ENCODE measurements around the gene DLX6. TPM values are rescaled to one million over a fixed set of nuclear protein-coding genes. Genes with fewer than 3 reads are reported as not detected.
"Not testable (repeated sequence)": the region's sequence is repeated elsewhere in the genome, so short reads cannot be mapped to it uniquely, and the experiment has no call there.

Gene DLX6
- total RNA-seq, 1 donor from 2014 or later = 0.26 TPM

DNA sequence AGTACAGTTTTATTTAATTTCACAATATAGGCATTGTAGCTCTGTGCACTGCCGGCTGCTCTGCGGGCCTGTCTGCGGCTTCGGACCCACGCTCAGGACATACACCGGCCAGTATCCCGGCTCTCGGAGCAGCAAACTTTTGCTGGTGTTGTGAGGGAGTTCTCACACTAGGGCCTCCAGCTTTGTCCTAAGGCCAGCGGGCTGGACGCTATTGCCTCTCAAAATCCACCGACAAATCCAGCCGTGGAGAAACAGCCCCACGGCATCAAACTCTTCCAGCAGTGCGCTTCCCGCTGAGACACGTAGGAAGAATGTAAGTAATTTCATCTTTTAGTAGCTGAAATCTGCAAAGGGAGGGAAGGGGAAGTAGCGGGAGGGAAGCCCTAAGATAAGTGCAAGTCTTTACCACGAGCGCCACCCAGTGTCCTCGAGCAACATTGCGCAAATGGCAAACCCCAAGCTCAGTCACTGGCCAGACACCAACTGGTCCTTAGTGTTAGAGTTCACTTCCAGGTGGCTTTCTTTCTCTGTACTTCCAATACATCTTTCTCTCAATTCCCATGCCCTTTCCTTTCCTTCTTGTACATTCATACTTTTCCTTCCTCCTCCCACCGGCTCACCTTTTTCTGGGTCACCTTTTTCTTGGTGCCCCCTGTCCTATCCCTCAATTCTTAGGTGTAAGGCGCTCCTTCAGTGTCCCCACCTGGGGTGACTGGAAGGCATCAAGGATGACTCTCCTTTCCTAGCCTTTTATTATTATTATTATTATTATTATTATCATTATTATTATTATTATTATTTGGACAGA, 22.3 kb downstream of the DLX6 start:
- peaks cover 36% of the 10 kb centered on the region for H3K4me1 Mint-ChIP-seq
- H3K36me3 Mint-ChIP-seq (ENCODE audit: low read depth) = no peaks in the 10 kb centered on the region
- peak; percentile 74 for DNase-seq (ENCODE audit: low read depth, low spot score)
- H3K4me3 Mint-ChIP-seq = peak overlapping the region; percentile 84
- TF ChIP-seq CTCF (conservative IDR thresholded peaks at IDR 0.05) = peak; percentile 96
- H3K9me3 Mint-ChIP-seq = no peaks in the 10 kb centered on the region
- H3K27me3 Mint-ChIP-seq (ENCODE audit: low read depth) = peaks cover 98% of the 10 kb centered on the region
- no peak overlapping the region for H3K27ac Mint-ChIP-seq (ENCODE audit: unreplicated experiment)

GRCh38 chr7:97034213-97034852, 29.0 kb downstream of the DLX6 start:
- DNase-seq (ENCODE audit: low read depth, low spot score); H3K36me3 Mint-ChIP-seq (ENCODE audit: low read depth); H3K9me3 Mint-ChIP-seq; H3K4me3 Mint-ChIP-seq; H3K4me1 Mint-ChIP-seq; H3K27ac Mint-ChIP-seq (ENCODE audit: unreplicated experiment): not testable (repeated sequence)
- peaks cover 68% of the 10 kb centered on the region for H3K27me3 Mint-ChIP-seq (ENCODE audit: low read depth)

GRCh38 chr7:97039374-97040065, 34.2 kb downstream of the DLX6 start:
- TF ChIP-seq CTCF (conservative IDR thresholded peaks at IDR 0.05) = no peak
- no peaks in the 10 kb centered on the region for H3K4me1 Mint-ChIP-seq
- DNase-seq (ENCODE audit: low read depth, low spot score) = no peak
- H3K36me3 Mint-ChIP-seq (ENCODE audit: low read depth) = no peaks in the 10 kb centered on the region
- no peaks in the 10 kb centered on the region for H3K9me3 Mint-ChIP-seq
- no peak overlapping the region for H3K27ac Mint-ChIP-seq (ENCODE audit: unreplicated experiment)
- no peak overlapping the region for H3K4me3 Mint-ChIP-seq
- H3K27me3 Mint-ChIP-seq (ENCODE audit: low read depth) = peaks cover 85% of the 10 kb centered on the region

- Mint-ChIP-seq H3K27me3 (ENCODE audit: low read depth) (peaks cover 77% of the 10 kb centered on the region), H3K4me3 (no peak overlapping the region), H3K9me3 (no peaks in the 10 kb centered on the region), H3K27ac (ENCODE audit: unreplicated experiment) (no peak overlapping the region), H3K4me1 (no peaks in the 10 kb centered on the region), H3K36me3 (ENCODE audit: low read depth) (no peaks in the 10 kb centered on the region)
- no peak for DNase-seq (ENCODE audit: low read depth, low spot score)
- TF ChIP-seq CTCF (conservative IDR thresholded peaks at IDR 0.05) = no peak
Measured at GRCh38 chr7:97043281-97043680, 37.9 kb downstream of the DLX6 start.

Other genes starting within 250 kb of the DLX6 start
- 0.34 and 0.70 TPM in 2 replicates for gene DLX5, start 19.3 kb downstream of the DLX6 start, total RNA-seq
- 25.1 and 27.3 TPM in 2 replicates for gene SDHAF3, start 112.1 kb downstream of the DLX6 start, total RNA-seq

Data from neural crest cell (in vitro differentiated cells).